ENCODE data around the gene STK26.

- TF ChIP-seq, protein P1, sequence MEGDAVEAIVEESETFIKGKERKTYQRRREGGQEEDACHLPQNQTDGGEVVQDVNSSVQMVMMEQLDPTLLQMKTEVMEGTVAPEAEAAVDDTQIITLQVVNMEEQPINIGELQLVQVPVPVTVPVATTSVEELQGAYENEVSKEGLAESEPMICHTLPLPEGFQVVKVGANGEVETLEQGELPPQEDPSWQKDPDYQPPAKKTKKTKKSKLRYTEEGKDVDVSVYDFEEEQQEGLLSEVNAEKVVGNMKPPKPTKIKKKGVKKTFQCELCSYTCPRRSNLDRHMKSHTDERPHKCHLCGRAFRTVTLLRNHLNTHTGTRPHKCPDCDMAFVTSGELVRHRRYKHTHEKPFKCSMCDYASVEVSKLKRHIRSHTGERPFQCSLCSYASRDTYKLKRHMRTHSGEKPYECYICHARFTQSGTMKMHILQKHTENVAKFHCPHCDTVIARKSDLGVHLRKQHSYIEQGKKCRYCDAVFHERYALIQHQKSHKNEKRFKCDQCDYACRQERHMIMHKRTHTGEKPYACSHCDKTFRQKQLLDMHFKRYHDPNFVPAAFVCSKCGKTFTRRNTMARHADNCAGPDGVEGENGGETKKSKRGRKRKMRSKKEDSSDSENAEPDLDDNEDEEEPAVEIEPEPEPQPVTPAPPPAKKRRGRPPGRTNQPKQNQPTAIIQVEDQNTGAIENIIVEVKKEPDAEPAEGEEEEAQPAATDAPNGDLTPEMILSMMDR (IDR thresholded peaks at IDR 0.05), result no peak
- TF ChIP-seq POLR2AphosphoS5 (IDR thresholded peaks at IDR 0.05) (no peak), POLR2A (IDR thresholded peaks at IDR 0.05) (no peak)
Measured at GRCh38 chrX:132093239-132093860, 70.2 kb downstream of the STK26 start.

All from transverse colon (tissue), 4 donors.